Measurements from ENCODE around the gene CLC. TPM values are rescaled to one million over a fixed set of nuclear protein-coding genes. Genes with fewer than 3 reads are reported as not detected.

Gene CLC
- total RNA-seq, 1 donor from 2014 or later = not detected

GRCh38 chr19:39709026-39709872, 28.6 kb downstream of the CLC start:
- no peaks in the 10 kb centered on the region for H3K4me1 Mint-ChIP-seq (ENCODE audit: low read depth, unreplicated experiment)
- peaks cover 10% of the 10 kb centered on the region for H3K27me3 Mint-ChIP-seq (ENCODE audit: low read depth, unreplicated experiment)
- H3K4me2 ChIP-seq (ENCODE audit: low read length) = no peak overlapping the region
- H2AFZ ChIP-seq (ENCODE audit: low read depth, low read length) = no peak overlapping the region
- no peaks in the 10 kb centered on the region for H4K20me1 ChIP-seq (ENCODE audit: insufficient read depth, low read length)
- no peaks in the 10 kb centered on the region for H3K36me3 Mint-ChIP-seq (ENCODE audit: low read depth, unreplicated experiment)
- no peak for TF ChIP-seq EZH2 (IDR thresholded peaks at IDR 0.05; ENCODE audit: insufficient read depth, low read length)
- TF ChIP-seq, protein P1, sequence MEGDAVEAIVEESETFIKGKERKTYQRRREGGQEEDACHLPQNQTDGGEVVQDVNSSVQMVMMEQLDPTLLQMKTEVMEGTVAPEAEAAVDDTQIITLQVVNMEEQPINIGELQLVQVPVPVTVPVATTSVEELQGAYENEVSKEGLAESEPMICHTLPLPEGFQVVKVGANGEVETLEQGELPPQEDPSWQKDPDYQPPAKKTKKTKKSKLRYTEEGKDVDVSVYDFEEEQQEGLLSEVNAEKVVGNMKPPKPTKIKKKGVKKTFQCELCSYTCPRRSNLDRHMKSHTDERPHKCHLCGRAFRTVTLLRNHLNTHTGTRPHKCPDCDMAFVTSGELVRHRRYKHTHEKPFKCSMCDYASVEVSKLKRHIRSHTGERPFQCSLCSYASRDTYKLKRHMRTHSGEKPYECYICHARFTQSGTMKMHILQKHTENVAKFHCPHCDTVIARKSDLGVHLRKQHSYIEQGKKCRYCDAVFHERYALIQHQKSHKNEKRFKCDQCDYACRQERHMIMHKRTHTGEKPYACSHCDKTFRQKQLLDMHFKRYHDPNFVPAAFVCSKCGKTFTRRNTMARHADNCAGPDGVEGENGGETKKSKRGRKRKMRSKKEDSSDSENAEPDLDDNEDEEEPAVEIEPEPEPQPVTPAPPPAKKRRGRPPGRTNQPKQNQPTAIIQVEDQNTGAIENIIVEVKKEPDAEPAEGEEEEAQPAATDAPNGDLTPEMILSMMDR (IDR thresholded peaks at IDR 0.05; ENCODE audit: insufficient read depth, low read depth, low read length) = no peak
- DNase-seq (ENCODE audit: low read depth) = no peak
- H3K9ac ChIP-seq (ENCODE audit: low read length) = no peak overlapping the region
- no peak overlapping the region for H3K4me3 ChIP-seq (ENCODE audit: insufficient read depth, low read depth, low read length)
- H3K4me1 ChIP-seq (ENCODE audit: insufficient read depth, low read length) = no peaks in the 10 kb centered on the region
- no peaks in the 10 kb centered on the region for H3K9me3 Mint-ChIP-seq (ENCODE audit: unreplicated experiment)
- H3K27ac ChIP-seq (ENCODE audit: low read depth, low read length) = no peak overlapping the region
- H3K36me3 ChIP-seq (ENCODE audit: insufficient read depth, low read length) = no peaks in the 10 kb centered on the region
- H3K9me3 ChIP-seq (ENCODE audit: insufficient read depth, low read depth, low read length) = no peaks in the 10 kb centered on the region
- FAIRE-seq = no peak
- H3K79me2 ChIP-seq (ENCODE audit: insufficient read depth, low read length) = no peaks in the 10 kb centered on the region
- H3K4me3 Mint-ChIP-seq (ENCODE audit: unreplicated experiment) = no peak overlapping the region
- no peak overlapping the region for H3K27ac Mint-ChIP-seq (ENCODE audit: unreplicated experiment)
- no peaks in the 10 kb centered on the region for H3K27me3 ChIP-seq (ENCODE audit: insufficient read depth, low read length)

GRCh38 chr19:39708594-39708993, 29.2 kb downstream of the CLC start:
- FAIRE-seq = no peak

More at GRCh38 chr19:39708594-39708993, 29.2 kb downstream of the CLC start:
- no peak for DNase-seq (ENCODE audit: low read depth)
- Histone ChIP-seq H2AFZ (ENCODE audit: low read depth, low read length) (no peak overlapping the region), H3K9ac (ENCODE audit: low read length) (no peak overlapping the region), H3K4me1 (ENCODE audit: insufficient read depth, low read length) (no peaks in the 10 kb centered on the region), H3K4me2 (ENCODE audit: low read length) (no peak overlapping the region), H3K27ac (ENCODE audit: low read depth, low read length) (no peak overlapping the region), H3K36me3 (ENCODE audit: insufficient read depth, low read length) (no peaks in the 10 kb centered on the region), H4K20me1 (ENCODE audit: insufficient read depth, low read length) (no peaks in the 10 kb centered on the region), H3K4me3 (ENCODE audit: insufficient read depth, low read depth, low read length) (no peak overlapping the region), H3K27me3 (ENCODE audit: insufficient read depth, low read length) (no peaks in the 10 kb centered on the region), H3K9me3 (ENCODE audit: insufficient read depth, low read depth, low read length) (no peaks in the 10 kb centered on the region), H3K79me2 (ENCODE audit: insufficient read depth, low read length) (no peaks in the 10 kb centered on the region)
- TF ChIP-seq, protein P1 (IDR thresholded peaks at IDR 0.05; ENCODE audit: insufficient read depth, low read depth, low read length) = no peak
- TF ChIP-seq EZH2 (IDR thresholded peaks at IDR 0.05; ENCODE audit: insufficient read depth, low read length) = no peak
- Mint-ChIP-seq H3K27ac (ENCODE audit: unreplicated experiment) (no peak overlapping the region), H3K36me3 (ENCODE audit: low read depth, unreplicated experiment) (no peaks in the 10 kb centered on the region), H3K4me3 (ENCODE audit: unreplicated experiment) (no peak overlapping the region), H3K9me3 (ENCODE audit: unreplicated experiment) (no peaks in the 10 kb centered on the region), H3K27me3 (ENCODE audit: low read depth, unreplicated experiment) (peaks cover 10% of the 10 kb centered on the region), H3K4me1 (ENCODE audit: low read depth, unreplicated experiment) (no peaks in the 10 kb centered on the region)

All from astrocyte (in vitro differentiated cells and primary cell).